NT2/D1 (cell line): Measurements from ENCODE around the gene DPP3.

Experiments
- SUZ12 ChIP-seq: IDR thresholded peaks from 2 replicates; pipeline ENCODE4 v1.6.1; 2011; ENCODE audit not compliant: insufficient read length, insufficient read depth; ENCODE audit errors: extremely low read depth
- YY1 ChIP-seq: IDR thresholded peaks from 2 replicates; pipeline ENCODE4 v1.6.1; 2011; ENCODE audit not compliant: insufficient read length, insufficient read depth
- ZNF274 ChIP-seq: IDR thresholded peaks from 2 replicates; pipeline ENCODE4 v1.6.1; 2011; ENCODE audit warnings: mild to moderate bottlenecking, low read depth, low read length

DNA sequence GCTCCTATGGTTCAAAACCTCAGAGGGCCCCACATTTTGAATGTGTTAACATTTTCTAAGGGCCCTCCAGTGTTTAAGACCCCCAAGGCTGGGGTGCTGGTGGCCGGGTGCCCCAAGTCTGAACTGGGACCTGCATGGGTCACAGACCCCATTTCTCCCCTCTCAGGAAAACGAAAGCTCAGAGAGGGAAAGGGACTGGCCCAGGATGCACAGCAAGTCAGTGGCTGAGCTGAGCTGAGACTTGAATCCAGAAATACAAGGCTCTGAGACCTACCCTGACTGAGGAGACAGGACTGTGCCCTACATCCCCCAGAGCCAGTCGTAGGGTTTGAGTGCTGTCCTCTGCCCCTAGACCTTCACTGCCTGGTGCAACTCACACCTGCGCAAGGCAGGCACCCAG is 70.7 kb downstream of the DPP3 start:
- TF ChIP-seq ZNF274 = no peak
- no peak for TF ChIP-seq YY1
- TF ChIP-seq SUZ12 = no peak
